ELR (cell line): ENCODE measurements around the gene BAD.
A peak's percentile ranks its signal among the peaks of the same experiment; 100 is the strongest.

Experiments
- DNase-seq: peaks from one replicate; pipeline ENCODE4 v3.0.0-alpha.2; 2015; ENCODE audit warnings: low read depth

BAD gene

DNA sequence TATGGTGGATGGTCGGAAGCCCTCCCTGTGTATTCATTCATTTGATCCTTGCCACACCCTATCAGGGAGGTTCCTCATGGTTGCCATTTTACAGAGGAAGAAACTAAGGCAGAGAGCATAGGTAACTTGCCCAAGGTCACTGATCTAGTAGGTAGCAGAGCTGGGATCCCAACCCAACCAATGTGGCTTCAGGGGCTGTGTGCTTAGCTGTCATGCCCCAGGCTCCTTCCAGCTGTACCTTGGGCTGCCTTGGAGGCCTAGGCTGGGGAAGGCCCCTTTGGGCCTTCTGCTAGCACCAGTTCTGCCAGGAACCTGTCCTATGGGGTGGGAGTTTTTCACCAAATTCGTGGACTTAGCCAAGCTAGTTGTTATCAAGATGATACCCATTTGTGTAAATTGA, 8.6 kb downstream of the BAD start:
- no peak for DNase-seq

DNA sequence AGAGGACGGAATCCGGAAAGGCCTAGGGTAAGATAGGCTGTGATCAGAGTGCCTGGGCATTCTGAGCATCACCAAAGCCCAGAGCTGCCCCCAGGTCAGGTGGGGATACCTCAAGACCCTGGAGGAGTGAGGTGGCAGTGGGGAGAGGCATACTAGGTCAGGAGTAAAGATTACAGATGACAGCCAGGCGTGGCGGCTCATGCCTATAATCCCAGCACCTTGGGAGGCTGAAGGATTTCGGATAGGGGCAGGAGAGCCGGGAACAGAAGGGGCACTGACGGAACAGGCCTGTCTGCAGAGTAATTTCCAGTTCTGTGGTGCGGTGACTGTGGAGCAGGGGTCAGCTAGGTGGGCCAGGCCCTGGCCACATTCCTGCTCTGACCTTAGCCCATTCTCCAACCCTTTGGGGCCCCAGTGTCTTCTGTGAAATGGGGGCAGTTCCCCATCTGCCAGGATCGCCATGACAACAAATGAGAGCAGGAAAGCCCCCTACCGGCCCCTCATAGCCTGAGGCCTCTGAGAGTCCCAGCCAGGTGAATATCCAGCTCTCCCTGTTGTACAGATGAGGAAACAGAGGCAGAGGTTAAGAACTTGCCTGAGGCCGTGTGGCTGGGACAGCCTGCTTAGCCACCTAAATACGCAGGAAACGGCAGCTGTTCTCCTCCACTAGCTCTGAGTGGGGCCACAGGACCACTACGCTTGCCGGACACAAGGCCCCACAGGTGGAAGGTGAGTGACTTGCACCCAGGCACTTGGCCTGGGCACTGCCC, 9.2 kb downstream of the BAD start:
- no peak for DNase-seq

DNA sequence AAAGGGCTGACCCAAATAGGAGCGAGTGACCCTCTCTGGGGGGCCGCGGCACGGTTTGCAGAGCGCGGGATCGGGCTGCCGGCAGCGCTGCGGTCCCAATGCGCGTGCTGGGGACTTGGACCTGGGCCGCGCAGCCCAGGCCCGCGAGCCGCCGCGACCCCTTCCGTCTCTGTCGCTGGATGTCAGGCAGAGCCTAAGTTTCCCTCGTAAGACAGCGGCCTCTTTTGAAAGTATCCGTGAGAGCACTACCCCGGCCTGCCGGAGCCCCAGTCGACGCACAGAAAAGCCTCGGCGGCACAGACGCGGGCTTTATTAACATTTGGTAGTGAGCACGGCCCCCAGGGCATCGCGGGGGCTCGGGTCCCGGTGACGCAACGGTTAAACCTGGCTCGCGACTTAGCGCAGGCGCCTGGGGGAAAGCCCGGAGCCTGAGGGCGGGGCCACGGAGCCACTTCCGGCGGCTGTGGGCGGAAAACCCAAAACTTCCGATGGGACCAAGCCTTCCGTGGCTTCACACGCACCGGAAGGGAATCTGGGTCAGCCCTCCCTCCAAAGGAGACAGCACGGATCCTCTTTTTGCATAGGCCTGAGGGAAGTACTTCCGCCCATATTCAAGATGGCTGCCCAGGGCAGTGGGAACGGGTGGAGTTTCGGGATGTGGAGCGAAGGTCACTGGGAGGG, 14.8 kb downstream of the BAD start:
- peak; percentile 100 for DNase-seq

DNA sequence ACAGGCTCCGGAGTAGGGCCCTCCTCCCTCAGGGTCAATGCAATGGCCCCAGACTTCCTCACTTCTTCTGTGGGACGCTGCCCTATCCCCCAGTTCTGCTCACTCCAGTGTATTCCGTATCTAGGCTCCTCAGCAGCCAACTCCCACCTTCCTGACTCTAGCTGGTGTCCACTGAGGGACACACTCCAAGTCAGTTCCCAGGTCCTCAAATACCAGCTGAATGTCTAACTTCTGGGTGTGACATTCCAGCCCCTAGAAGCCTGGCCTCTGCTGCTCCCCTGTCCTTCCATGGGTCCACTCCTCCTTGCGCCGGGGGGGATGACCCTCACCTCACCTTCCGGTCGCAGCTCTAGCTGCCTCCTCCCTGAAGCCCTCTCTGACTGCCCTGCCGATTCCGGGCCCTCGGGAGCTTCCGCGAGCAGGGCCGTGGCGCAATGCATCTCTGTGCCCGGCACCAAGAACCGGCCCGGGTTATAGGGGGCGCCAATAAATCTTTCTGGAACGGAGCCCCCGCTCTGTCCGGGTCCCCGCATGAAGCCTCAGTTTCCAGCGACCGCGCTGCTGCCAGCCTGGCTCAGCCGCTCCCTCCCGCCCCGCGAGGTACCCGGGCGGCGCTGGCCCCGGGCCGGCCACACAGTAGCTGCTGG, 15.4 kb downstream of the BAD start:
- peak; percentile 78 for DNase-seq

DNA sequence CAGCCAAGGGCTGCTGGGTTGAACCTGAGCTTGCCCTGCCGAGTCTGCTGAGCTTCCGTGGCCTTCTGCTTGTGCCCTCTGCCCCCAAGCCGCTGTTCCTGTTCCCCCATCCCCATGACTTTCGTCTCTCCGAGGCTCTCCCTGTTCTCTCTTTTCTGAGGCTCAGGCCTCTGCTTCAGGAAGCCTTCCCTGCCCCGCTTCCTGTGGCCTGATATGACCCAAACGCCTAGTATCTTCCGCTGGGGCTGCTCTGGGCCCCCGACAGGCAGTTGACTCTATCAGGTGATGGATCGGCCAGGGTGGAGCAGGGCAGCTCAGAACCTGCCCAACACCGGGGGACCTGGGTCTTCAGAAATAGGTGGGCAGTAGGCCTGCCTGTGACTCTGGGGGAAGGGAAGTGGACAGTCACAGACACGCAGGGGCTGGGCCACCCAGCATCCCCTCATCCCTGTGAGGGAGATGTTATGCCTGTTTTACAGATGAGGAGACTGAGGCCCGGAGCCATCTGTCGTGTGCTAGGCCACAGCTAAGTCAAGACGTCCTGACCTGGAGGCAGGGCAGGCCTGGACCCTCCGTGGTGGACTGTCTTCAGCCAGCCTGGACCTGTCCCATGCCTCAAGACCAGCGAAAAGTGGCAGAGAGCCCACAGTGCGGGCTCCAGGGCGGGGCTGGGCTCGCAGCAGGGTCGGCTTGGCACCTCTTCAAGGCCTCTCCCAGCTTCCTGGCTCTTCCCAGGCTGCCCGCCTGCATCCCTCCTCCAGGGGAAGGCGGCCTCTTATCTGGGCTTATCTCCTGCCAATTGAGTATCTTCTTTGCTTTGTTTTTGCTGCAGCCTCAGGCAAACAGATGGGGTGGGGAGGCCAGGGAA, 16.2 kb downstream of the BAD start:
- peak; percentile 55 for DNase-seq

DNA sequence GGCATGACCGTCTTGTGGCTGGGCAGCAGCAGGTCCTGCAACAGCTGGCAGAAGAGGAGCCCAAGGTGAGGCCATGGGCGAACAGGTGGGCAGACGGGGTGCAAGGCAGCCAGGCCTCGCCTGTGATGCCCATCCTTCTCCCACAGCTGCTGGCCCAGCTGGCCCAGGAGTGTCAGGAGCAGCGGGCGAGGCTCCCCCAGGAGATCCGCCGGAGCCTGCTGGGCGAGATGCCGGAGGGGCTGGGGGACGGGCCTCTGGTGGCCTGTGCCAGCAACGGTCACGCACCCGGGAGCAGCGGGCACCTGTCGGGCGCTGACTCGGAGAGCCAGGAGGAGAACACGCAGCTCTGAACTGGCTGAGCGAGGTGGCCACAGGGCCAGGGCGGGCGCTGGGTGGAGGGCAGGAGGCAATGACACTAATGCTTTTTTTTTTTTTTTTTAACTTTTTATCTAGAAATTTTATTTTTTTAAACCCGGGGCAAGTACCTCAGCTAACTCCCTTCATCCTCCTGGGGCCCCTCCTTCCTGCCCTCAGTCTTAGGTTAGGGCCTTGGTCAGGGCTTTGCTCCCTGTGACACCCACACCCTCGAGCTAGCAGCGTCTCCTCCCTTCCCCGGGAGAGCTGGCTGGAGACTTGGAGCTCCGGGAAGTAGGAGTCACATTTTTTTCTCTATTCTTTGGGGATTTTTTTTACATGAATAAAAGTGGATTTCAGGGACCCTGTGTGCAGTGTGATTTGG, 17.1 kb downstream of the BAD start:
- no peak for DNase-seq

DNA sequence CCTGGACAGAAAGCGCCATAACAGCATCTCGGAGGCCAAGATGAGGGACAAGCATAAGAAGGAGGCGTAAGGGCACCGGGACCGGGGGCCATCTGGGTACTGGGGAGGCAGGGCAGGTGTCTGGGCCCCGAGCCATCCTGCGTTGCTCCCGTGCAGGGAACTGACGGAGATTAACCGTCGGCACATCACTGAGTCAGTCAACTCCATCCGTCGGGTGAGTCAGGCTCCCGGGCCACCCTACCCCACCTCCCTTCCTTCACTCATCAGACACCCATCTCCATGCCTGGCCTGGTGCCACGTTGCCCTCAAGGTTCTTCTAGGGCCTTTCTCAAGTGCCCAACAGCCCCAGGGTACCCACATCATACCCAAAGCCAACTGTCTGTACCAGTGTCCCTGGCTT, 18.1 kb downstream of the BAD start:
- peak; percentile 88 for DNase-seq

DNA sequence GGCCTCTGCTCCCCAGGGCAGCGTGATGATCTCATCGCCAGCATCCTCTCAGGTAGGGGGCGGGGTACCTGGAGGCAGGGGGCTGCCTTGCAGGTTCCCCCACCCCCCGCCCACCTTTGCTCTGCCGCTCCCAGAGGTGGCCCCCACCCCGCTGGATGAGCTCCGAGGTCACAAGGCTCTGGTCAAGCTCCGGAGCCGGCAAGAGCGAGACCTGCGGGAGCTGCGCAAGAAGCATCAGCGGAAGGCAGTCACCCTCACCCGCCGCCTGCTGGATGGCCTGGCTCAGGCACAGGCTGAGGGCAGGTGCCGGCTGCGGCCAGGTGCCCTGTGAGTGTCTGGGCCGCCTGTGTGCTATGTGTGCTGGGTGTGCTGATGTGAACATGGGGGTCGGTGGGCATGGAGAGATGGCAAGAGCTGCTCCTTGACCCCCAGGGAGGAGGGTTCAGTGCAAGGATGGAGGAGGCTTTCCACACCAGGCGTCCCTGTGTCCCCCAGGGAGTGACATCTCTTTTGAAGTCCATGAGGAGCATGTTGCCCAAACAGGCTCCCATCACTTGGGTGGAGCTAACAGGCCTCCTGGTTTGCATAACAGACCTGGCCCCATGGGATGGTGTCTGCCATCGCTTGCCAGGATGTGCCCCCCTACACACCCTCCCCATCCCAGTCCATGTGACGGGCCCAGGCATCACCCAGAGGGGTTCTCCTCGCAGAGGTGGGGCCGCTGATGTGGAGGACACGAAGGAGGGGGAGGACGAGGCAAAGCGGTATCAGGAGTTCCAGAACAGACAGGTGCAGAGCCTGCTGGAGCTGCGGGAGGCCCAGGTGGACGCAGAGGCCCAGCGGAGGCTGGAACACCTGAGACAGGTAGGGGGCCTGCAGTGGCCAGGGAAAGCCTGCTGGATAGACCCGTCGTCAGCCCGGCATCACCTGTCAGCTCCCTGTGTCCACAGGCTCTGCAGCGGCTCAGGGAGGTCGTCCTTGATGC, 19.0 kb downstream of the BAD start:
- no peak for DNase-seq

DNA sequence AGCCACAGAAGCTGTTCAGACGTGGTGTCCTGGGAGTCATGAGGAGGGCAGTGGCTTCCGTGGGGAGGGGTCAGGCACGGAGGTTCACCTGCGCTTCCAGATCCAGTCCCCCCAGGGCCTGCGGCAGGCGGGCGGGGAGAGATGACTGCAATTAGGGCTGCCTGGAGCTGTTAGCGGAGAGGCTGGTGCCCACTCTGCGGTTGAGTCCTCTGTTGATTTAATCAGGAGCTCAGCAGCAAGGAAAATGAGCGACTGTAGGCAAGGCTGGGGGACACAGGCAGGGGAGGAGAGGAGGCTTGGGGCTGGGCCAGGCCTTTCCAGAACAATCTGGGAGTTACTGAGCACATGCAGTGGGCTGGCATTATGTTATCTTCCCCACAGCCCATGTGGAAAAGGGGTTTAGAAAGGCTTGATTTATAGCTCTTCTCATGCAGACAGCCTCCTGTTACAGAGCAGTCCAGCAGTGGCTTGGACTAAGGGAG, 20.1 kb downstream of the BAD start:
- DNase-seq: no peak

DNA sequence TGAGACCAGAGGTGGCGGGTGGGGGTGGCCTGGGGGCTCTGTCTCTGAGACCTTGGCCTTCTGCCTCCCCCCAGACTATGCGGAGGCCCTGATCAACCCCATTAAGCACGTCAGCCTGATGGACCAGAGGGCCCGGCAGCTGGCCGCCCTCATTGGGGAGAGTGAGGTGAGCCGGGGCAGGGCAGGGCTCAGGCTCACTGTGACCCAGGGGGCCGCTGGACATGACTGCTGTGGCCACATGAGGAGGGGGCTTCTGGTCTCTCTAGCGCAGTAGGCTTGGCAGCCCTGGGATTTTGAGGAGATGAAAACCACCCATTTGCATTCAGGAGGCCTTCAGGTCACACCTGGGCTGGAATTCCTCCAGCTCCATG, 20.5 kb downstream of the BAD start:
- DNase-seq: no peak

DNA sequence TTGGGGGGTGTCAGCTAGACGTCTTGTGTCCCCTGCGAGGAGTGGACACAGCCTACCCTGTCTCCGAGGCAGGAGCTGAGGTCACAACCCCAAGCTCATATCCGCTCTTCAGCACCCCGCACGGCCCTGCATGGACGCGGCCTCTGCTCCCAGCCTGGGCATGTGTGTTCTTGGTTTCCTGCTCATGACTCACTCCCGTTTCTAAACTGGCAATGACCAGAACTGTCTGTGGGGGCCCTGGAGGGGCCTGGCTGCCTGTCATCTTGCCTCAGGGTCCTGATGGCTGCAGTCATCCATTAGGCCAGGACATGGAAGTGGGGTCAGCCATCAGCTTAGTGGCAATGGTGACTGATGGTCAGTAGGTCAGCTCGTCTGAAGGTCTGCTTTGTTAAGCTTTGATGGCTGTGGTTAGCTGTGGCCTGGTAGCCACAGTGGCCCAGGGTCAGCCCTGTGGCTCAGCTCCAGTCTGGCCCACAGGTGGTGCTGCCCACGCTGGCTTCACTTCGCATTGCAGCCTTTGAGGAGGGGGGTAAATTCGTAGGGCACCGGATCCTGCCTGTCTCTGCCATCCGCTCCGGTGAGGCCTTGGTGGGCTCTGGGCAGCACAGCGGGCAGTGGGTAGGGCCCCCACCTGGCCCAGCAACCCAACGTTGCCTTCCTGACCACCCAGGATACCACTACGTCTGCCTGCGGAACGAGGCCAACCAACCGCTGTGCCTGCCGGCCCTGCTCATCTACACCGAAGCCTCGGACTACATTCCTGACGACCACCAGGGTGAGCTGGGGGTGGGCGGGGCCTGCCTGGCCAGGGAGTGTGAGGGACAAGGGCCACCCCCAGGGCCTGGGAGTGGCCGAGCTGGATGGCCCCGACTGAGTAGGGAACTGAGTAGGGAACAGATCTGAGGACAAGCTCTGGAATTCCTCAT, 21.2 kb downstream of the BAD start:
- peak; percentile 95 for DNase-seq

DNA sequence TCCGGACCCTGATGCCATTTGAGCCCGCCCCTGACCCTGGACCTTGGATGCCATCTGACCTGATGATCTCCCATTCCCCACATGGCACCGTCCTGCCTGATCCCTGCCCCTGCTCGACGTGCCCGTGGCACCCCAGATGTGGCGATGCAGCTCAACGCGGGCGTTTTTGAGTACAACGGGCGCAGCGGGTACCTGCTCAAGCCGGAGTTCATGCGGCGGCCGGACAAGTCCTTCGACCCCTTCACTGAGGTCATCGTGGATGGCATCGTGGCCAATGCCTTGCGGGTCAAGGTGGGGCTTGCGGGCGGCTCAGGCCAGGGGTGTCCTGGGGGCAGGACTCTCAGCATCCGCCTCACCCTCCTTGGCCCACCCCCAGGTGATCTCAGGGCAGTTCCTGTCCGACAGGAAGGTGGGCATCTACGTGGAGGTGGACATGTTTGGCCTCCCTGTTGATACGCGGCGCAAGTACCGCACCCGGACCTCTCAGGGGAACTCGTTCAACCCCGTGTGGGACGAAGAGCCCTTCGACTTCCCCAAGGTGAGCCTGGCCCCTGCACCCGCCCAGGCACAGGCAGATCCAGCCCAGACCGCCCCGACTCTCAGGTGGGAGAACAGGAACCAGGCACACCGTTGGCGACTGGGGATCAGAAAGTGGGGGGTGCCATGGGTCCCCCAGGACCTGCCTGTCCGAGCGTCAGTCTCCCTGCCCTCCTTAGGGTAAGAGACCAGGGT, 22.0 kb downstream of the BAD start:
- no peak for DNase-seq

DNA sequence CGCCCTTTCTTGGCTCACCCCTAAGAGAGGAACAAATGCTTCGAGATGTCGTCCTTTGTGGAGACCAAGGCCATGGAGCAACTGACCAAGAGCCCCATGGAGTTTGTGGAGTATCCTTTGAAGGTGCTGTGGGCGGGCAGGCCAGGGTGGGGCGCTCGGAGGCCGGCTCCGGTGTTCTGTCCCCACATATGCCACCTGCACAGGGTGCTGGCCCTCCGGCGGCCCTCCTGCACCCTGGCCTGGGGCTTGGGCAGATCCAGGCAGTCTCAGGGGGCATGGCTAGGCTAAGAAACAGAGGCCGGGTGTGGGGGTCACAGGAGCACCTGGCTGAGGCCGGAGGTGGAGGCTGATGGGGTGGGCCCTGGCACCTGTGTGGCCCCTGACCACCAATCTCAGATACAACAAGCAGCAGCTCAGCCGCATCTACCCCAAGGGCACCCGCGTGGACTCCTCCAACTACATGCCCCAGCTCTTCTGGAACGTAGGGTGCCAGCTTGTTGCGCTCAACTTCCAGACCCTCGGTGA, 22.8 kb downstream of the BAD start:
- no peak for DNase-seq

DNA sequence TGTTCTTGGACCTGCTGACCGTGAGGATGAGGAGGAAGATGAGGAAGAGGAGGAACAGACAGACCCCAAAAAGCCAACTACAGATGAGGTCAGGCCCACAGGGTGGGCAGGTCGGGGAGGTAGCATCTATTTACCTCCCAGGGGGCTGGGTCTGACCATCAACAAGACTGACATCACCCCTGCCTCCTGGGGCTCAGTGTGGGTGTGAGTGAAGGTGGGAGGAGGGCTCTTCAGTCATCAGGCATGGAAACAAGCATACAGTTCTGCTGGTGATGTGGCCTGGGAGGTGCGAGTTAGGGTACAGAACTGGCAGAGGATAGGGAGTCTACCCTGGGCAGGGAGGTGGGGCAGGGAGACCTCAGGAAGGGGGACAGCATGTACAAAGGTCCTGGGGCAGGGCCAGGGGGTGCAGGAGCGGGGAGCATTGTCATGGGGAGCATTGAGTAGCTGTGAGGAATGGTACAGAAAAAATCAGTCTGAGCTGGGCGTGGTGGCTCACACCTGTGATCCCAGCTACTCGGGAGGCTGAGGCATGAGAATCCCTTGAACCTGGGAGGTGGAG, 24.2 kb downstream of the BAD start:
- DNase-seq: no peak

DNA sequence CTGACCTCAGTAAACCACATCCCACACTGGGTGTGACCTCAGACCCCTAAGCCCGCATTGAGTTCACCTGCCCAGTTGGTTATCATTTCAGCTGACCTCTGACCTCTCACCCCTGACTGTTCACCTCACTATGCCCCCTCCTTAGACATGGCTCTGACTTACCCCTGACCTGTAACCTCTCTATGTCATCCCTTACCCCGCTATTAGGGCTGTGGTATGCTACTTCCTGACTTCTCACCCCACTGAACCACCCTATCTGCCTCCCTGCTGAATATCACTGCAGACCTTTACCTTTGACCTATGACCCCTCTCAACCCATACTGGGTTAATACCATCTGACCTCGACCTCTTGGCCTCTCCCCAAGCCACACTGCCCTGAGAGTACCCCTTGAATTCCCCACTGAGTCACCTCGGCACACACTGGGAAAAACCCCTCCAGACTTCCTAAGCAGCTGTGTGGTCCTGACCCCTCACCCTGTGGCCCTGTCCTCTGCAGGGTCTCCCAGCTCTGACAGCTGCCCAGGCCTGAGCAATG, 24.9 kb downstream of the BAD start:
- no peak for DNase-seq

DNA sequence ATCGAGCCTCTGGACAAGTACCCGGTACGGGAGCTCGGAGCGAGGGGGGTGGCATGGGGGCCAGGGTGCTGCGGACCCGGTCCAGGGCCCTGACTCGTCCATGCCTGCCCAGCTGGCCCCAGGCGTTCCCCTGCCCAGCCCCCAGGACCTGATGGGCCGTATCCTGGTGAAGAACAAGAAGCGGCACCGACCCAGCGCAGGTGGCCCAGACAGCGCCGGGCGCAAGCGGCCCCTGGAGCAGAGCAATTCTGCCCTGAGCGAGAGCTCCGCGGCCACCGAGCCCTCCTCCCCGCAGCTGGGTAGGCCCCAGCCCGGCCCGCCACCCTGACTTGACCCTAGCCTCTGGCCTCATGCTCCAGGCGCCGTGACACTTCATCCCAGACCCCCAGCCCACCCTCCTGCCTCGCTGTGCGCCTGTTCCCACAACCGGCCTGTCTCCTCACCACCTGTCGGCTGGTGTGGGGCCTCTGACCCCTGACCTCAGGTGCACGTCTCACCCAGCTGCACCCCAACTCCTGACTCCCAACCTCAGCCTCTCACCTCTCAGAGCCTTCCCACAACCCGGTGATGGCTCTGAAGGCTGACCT, 25.4 kb downstream of the BAD start:
- DNase-seq: no peak

DNA sequence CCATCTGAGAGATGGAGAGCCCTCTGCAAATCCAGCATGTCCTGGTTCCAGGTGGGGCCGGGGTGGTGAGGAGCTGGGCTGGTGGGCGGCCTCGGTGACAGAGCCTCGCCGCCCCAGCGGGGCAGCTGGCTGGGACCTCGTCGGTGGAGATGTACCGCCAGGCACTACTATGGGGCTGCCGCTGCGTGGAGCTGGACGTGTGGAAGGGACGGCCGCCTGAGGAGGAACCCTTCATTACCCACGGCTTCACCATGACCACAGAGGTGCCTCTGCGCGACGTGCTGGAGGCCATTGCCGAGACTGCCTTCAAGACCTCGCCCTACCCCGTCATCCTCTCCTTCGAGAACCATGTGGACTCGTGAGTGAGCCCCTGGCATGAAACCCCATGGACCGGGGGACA, 26.1 kb downstream of the BAD start:
- no peak for DNase-seq
